Thymus (tissue), 11 donors: ENCODE data around the gene THBS4. TPM values are rescaled to one million over a fixed set of nuclear protein-coding genes. Genes with fewer than 3 reads are reported as not detected.

ENCODE experiments used
- DNase-seq, 9 donors: peaks; one replicate each; pipeline ENCODE4 v3.0.0-alpha.2; 2013; ENCODE audit warnings: low spot score in 9 of 9, low read depth in 6 of 9, missing footprints in 1 of 9
- H3K27ac ChIP-seq, 2 donors: one replicate each; pipeline ENCODE4 v1.5.1; 2013; ENCODE audit warnings: control low read depth in 1 of 2, low read depth in 1 of 2, low read length in 1 of 2, mild to moderate bottlenecking in 1 of 2, moderate library complexity in 1 of 2
- H3K27me3 ChIP-seq, 2 donors: one replicate each; pipeline ENCODE4 v1.5.1; 2013; ENCODE audit warnings: low read length in 1 of 2; ENCODE audit not compliant: control insufficient read depth in 2 of 2, insufficient read depth in 1 of 2
- H3K36me3 ChIP-seq, 2 donors: one replicate each; pipeline ENCODE4 v1.5.1; 2013; ENCODE audit warnings: low read length in 1 of 2, mild to moderate bottlenecking in 1 of 2, moderate library complexity in 1 of 2; ENCODE audit not compliant: control insufficient read depth in 2 of 2, insufficient read depth in 2 of 2
- H3K4me1 ChIP-seq, 2 donors: one replicate each; pipeline ENCODE4 v1.5.1; 2013; ENCODE audit warnings: low read length in 2 of 2; ENCODE audit not compliant: control insufficient read depth in 2 of 2, insufficient read depth in 2 of 2
- H3K4me3 ChIP-seq, 2 donors: one replicate each; pipeline ENCODE4 v1.5.1; 2013; ENCODE audit warnings: low read length in 2 of 2, control low read depth in 1 of 2, mild to moderate bottlenecking in 1 of 2
- H3K9me3 ChIP-seq, 2 donors: one replicate each; pipeline ENCODE4 v1.5.1; 2013; ENCODE audit warnings: low read length in 1 of 2, mild to moderate bottlenecking in 1 of 2; ENCODE audit not compliant: control insufficient read depth in 2 of 2, insufficient read depth in 1 of 2
- WGBS: extraction: QIAGEN DNeasy Blood & Tissue Kit; methylation state at CpG from one replicate; pipeline ENCODE4 v1.1.7; 2013; 5-methylcytosine and 5-hydroxymethylcytosine counted together
- polyA plus RNA-seq: library from polyadenylated mRNA; stranded (reverse); fragments of 200-250 nt; gene quantifications from one replicate; pipeline ENCODE4 v1.2.3, GENCODE V29; 2013
- total RNA-seq: library from RNA; stranded (reverse); fragments of 120-200 nt; gene quantifications from one replicate; pipeline ENCODE4 v1.2.4, GENCODE V29; 2013
- donor health status: healthy.

The THBS4 gene
- total and polyA plus RNA-seq, 2 donors, result 9.2 to 14.3 TPM

- no peak for DNase-seq
- no peak overlapping the region for H3K27ac ChIP-seq
- H3K27me3 ChIP-seq, result no peaks in the 10 kb centered on the region
- H3K9me3 ChIP-seq, result no peaks in the 10 kb centered on the region
- peaks cover 0 to 6% of the 10 kb centered on the region in 2 donors for H3K4me1 ChIP-seq
- no peak overlapping the region for H3K4me3 ChIP-seq
- WGBS, result over 99% methylated on average over 2 of the region's 2 CpGs
- H3K36me3 ChIP-seq, result no peaks in the 10 kb centered on the region
Measured at GRCh38 chr5:80057099-80057498, 22.0 kb downstream of the THBS4 start.

DNA sequence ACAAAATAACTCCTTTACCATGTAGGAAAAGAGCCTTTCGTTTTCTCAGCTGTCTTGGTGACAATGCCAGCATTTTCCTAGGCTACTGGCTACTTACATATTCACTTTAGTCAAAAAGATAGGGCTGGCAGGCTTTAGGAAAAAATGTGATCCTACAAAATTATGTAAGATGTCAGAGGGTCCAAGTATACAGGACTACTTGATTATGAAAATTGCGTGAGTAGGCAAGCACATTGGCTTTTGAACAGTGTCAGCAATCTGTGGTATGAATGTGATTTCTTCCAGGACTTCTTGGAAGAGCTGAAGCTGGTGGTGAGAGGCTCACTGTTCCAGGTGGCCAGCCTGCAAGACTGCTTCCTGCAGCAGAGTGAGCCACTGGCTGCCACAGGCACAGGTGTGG lies 22.8 kb downstream of the THBS4 start:
- H3K4me1 ChIP-seq, result peaks cover 0 to 6% of the 10 kb centered on the region in 2 donors
- no peak overlapping the region for H3K4me3 ChIP-seq
- H3K9me3 ChIP-seq, result no peaks in the 10 kb centered on the region
- no peak for DNase-seq
- H3K36me3 ChIP-seq, result no peaks in the 10 kb centered on the region
- no peak overlapping the region for H3K27ac ChIP-seq
- WGBS, result 92% methylated on average over 2 of the region's 2 CpGs
- no peaks in the 10 kb centered on the region for H3K27me3 ChIP-seq

DNA sequence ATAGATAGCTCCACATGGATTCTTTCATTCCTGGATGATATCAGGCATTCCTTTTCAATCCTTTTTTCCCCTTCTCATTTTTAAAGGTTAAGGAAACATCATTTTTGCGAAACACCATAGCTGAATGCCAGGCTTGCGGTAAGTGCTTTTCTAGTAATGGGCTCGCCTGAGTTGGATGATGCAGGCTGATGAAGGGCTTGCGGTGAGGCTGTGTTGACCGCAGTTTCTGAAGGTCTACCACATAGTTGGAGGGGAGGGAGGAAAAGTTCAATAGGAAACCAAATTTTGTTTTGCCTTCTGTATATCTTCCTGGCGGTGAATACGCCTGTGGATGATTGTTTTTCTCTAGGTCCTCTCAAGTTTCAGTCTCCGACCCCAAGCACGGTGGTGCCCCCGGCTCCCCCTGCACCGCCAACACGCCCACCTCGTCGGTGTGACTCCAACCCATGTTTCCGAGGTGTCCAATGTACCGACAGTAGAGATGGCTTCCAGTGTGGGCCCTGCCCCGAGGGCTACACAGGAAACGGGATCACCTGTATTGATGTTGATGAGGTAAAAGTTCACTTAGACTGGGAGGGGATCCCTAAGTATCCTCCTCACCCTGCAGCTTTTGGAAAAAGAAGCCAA lies 24.3 kb downstream of the THBS4 start:
- Histone ChIP-seq H3K4me1 (peaks cover 0 to 6% of the 10 kb centered on the region in 2 donors), H3K9me3 (no peaks in the 10 kb centered on the region), H3K4me3 (no peak overlapping the region), H3K27me3 (no peaks in the 10 kb centered on the region), H3K27ac (no peak overlapping the region), H3K36me3 (no peaks in the 10 kb centered on the region)
- no peak for DNase-seq
- WGBS, result 97% methylated on average over 18 of the region's 18 CpGs

DNA sequence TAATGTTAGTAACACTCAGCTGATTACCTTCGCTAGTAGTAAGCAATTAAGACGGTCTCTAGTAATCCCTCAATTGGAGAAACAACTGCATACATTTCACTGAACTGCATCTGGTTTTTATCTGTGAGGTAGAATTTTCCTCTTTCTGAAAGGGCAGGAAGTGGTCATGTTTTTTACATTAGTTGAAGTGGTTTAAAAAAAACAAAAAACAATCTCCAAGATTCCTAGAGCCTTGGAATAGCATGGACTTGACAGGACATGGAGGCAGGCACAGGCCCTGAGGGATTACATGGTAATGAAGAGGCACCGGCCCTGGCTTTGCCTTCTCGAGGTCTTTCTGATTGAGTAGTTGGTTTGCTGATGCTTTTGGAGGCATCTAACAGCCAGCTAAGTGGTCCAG lies 25.8 kb downstream of the THBS4 start:
- Histone ChIP-seq H3K27ac (no peak overlapping the region), H3K36me3 (no peaks in the 10 kb centered on the region), H3K4me1 (peaks cover 0 to 6% of the 10 kb centered on the region in 2 donors), H3K9me3 (no peaks in the 10 kb centered on the region), H3K27me3 (no peaks in the 10 kb centered on the region), H3K4me3 (no peak overlapping the region)
- WGBS, result 93% methylated on average over 4 of the region's 4 CpGs
- no peak for DNase-seq

DNA sequence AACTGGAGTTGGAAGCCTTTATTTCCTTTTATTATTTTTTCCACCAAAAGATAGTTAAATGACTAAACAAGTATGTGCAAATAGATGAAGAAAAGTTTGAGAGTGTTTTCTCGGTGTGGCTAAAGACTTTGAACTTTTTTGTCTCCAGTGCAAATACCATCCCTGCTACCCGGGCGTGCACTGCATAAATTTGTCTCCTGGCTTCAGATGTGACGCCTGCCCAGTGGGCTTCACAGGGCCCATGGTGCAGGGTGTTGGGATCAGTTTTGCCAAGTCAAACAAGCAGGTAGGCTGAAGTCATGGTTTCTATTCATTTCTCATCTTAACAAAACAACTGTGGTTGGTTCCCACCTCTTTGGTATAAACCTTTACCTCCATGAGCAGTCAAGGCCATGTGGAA lies 26.4 kb downstream of the THBS4 start:
- H3K36me3 ChIP-seq, result no peaks in the 10 kb centered on the region
- H3K4me3 ChIP-seq, result no peak overlapping the region
- H3K27ac ChIP-seq, result no peak overlapping the region
- DNase-seq, result no peak
- no peaks in the 10 kb centered on the region for H3K9me3 ChIP-seq
- 97% methylated on average over 4 of the region's 4 CpGs for WGBS
- peaks cover 0 to 6% of the 10 kb centered on the region in 2 donors for H3K4me1 ChIP-seq
- no peaks in the 10 kb centered on the region for H3K27me3 ChIP-seq

- no peak overlapping the region for H3K27ac ChIP-seq
- H3K4me3 ChIP-seq, result no peak overlapping the region
- no peaks in the 10 kb centered on the region for H3K36me3 ChIP-seq
- H3K9me3 ChIP-seq, result no peaks in the 10 kb centered on the region
- no peak for DNase-seq
- no peaks in the 10 kb centered on the region for H3K27me3 ChIP-seq
- H3K4me1 ChIP-seq, result peaks cover 0 to 2% of the 10 kb centered on the region in 2 donors
Measured at GRCh38 chr5:80064124-80064523, 29.0 kb downstream of the THBS4 start.

DNA sequence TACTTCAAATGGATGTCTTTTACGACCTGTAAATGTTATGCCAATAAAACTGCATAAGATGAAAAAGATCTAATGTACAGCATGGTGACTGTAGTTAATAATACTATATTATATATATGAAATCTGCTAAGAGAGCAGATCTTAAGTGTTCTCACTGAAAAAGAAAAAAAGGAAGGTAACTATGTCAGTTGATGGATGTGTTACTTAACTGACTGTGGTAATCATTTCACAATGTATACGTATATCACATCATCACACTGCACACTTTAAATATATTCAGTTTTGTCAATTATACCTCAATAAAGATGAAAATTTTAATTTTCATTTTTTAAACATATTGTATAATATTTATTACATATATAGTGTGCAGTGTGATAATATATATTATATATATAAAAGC lies 31.9 kb downstream of the THBS4 start:
- 95% methylated on average over 2 of the region's 2 CpGs for WGBS

GRCh38 chr5:80067531-80068245 lies 32.5 kb downstream of the THBS4 start:
- Histone ChIP-seq H3K9me3 (no peaks in the 10 kb centered on the region), H3K27ac (no peak overlapping the region), H3K4me1 (no peaks in the 10 kb centered on the region), H3K36me3 (no peaks in the 10 kb centered on the region), H3K4me3 (no peak overlapping the region), H3K27me3 (no peaks in the 10 kb centered on the region)
- 98% methylated on average over 8 of the region's 8 CpGs for WGBS
- no peak for DNase-seq

More for the DNA sequence above, 31.9 kb downstream of the THBS4 start:
- Histone ChIP-seq H3K4me3 (no peak overlapping the region), H3K27ac (no peak overlapping the region), H3K4me1 (no peaks in the 10 kb centered on the region), H3K9me3 (no peaks in the 10 kb centered on the region), H3K27me3 (no peaks in the 10 kb centered on the region), H3K36me3 (no peaks in the 10 kb centered on the region)
- DNase-seq, result no peak

GRCh38 chr5:80068246-80068636 lies 33.1 kb downstream of the THBS4 start:
- 99% methylated on average over 5 of the region's 5 CpGs for WGBS
- H3K27me3 ChIP-seq, result no peaks in the 10 kb centered on the region
- H3K4me3 ChIP-seq, result no peak overlapping the region
- H3K4me1 ChIP-seq, result no peaks in the 10 kb centered on the region
- H3K27ac ChIP-seq, result no peak overlapping the region
- no peak for DNase-seq
- no peaks in the 10 kb centered on the region for H3K9me3 ChIP-seq
- no peaks in the 10 kb centered on the region for H3K36me3 ChIP-seq
